HG03520 (cell line): ENCODE results near the gene CARD16.

Experiments used
- ATAC-seq: cut with Tn5 transposase; IDR thresholded peaks from one replicate; pipeline ENCODE4 v1.9.1; 2021; ENCODE audit warnings: mild to moderate bottlenecking, moderate library complexity; ENCODE audit not compliant: unreplicated experiment

CARD16 gene

DNA sequence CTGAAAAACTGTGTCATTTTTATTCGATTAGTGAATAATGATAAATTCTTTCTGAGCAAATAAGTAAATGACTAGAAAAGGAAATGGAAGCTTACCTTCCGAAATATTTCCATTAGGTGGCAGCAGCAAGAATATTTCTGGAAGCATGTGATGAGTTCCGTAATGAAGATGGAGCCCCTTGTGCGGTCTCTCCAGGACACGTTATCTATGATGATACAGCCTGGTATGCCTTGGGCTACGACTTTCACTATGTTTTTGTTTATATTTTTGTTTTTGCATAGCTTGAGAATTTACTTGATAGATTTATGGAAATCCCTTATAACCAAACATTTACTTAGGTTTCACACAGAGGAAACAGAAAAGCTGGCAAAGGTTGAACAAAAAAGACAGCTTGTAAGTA is 47.8 kb downstream of the CARD16 start:
- ATAC-seq: no peak

DNA sequence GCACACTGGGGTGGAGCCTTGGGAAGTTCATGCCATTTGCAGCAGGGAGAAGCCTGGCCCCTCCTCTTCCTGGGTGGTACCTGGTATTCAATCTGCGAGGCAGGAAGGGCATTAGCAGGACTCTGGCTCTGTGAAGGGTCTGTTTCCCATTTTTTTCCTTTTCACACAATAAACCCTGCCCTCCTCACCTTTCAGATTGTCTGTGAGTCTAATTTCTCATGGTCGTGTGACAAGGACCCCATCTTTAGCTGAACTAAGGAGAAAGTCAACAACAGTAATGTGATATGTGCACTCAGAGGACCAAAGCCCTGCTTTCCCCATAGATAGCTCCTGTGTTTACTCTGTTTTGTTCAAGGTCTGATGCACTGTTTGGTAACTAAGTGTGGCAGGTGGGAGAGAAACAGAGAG is 50.1 kb downstream of the CARD16 start:
- no peak for ATAC-seq

DNA sequence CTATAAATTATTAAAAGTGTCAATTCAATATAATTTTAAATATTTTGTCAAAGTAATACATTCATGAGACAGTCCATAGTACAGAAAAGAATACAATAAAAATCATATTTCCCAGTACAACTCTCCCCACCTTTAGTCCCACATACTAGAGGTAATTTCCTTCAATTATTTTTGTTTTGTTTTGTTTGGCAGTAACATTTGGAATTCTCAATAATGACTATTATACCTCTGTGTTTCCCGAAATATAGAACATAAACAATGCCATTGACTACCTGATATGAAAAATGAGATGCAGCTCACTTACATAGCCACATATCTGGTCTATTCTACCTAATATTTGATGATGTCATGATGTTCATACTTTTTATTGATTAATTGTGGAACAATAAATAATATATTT is 52.4 kb downstream of the CARD16 start:
- ATAC-seq: no peak

DNA sequence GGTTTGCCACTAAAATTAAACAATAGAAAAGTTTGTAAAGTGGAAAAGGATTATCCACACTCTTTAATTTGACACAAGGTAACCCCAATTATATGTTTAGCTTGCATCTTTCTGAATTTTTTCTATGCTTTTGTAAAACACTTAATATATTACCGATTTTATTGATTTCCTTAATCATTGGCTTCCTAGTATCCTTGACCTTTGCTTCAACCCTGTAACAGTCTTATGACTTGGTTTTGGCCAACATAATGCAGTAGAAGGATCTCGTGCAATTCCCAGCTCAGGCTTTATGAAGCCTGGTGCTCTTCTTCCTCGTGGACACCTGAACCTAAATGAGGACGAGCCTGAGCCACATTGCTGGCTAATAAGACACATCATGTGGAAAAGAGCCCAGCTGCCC is 53.1 kb downstream of the CARD16 start:
- no peak for ATAC-seq
